Fibroblast of skin of scalp (primary cell): ENCODE results near the gene TRAPPC2L.
"Not testable (repeated sequence)": the region's sequence is repeated elsewhere in the genome, so short reads cannot be mapped to it uniquely, and the experiment has no call there.

Experiments
- DNase-seq: peaks from one replicate; pipeline ENCODE4 v3.0.0-alpha.2; 2013

The TRAPPC2L gene

DNA sequence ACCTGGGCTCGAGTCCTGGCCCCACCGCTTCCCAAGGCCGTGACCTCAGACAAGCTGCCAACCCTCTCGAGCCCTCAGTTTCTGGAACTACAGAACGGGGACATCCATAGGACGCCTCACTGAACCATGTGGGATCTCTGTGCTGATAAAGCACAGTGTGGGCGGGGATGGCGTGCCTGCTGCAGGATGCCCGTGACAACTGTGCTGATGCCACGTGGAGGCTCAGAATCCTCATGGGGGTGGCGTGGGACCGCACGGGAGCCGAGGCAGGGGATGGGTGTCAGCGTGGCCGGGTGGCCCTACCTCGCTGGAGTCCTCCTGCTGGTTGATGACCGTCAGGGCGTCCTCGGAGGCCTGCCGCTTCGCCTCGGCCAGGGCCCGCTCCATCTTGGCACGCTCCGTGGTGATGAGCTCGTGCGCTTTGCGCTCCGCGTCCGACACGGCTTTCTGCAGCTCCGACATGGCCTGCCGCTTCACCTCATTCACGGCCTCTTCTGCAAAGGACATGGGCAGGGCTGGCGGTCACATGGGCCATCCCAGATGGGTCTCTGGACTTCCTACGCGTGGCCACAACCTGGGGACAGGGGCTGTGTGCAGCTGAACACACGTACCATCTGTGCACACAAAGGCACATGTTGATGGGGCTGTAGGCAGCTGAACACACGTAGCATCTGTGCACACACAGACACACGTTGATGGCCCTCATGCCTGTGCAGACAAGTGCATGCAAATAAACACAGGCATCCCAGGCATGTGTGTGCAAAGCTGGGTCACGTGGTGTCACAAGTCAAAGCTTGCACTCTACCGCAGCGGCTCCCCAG is 22.2 kb downstream of the TRAPPC2L start:
- DNase-seq = no peak

GRCh38 chr16:88879788-88880055 is 22.8 kb downstream of the TRAPPC2L start:
- DNase-seq = no peak

DNA sequence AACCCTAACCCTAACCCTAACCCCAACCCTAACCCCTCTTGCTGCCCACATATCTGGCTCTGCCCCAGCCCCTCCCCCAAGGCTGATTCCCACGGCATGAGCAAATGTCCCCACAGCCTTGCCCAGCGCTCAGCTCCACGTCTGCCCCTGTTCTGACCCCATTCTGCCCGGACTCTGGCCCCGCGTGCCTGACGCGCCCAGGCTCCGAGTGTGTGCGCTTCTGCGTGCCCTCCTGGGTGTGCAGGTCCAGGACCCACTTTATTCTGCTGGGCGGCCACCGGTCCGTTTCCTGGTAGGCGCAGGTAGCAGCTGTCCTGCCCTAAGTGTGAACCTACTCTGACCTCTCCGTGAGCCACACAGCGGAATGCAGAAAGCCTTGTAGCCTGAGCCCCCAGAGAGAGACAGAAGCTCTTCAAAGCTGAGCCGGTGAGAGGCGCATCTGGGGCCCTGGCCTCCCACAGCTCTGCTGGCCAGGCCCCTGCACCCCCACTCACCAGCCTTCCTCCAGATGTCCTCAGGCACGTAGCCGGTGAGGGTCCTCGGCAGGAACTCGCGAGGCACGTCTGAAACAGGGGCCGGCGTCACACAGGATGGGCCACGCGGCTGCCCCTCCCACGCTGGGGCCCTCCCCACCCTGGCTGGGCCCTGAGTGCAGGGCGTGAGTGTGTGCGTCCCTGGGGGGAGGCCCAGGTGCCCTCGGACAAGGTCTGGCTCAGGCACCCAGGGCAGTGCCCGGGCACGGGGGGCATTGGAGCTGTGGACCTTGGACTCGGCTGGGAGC is 23.5 kb downstream of the TRAPPC2L start:
- no peak for DNase-seq

DNA sequence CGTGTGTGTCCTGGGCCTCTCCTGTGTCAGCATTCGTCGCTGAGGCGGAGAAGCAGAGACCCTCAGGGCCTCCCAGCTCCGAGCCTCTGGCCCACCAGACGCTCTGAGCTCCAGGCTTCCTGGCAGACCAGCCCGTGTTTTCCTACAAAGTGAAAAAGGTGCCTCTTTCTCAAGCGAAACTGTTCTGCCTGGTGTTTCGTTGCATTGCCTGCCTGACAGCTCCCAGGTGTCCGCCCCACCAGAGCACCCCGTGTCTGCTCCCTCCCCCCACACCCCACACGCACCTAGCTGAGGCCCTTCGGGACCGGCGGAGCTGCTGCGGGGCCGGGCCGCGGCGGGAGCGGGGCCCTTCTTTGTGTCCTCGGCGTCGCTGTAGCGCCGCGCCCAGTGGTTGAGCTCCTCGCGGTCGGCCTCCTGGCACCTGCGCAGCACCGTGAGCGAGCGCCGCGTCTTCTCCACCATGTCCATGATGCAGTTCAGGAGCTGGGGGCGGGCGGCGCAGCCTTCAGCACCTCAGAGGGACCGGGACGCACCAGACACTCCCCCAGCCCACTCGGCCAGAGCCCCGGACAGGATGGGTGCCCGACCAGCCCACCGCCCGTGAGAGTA is 24.2 kb downstream of the TRAPPC2L start:
- no peak for DNase-seq

GRCh38 chr16:88881675-88882357 is 24.9 kb downstream of the TRAPPC2L start:
- DNase-seq = no peak

DNA sequence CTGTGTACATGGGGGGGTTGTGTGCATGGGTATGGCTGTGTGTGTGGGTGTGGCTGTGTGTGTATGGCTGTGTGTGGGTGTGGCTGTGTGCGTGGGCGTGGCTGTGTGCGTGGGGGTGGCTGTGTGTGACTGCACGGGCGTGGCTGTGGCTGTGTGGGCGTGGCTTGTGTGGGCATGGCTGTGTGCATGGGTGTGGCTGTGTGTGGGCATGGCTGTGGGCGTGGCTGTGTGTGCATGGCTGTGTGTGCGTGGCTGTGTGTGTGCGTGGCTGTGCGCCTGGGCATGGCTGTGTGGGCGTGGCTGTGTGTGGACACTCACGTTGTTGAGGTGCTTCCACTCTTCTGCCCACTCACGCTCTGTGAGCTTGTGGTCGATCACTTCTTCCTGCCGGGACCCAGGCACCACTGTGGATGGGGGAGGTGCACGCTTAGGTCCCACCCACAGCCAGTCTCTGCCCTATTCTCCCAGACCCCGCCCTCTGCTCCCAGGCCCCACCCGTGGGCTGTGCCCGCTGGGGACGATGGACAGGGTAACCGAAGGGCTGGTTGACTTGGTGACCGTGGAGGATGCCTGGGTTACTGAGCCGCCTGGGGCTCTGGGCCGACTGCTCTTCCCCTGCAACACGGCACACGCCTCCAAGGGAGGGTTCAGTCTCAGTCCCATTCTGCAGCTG is 25.6 kb downstream of the TRAPPC2L start:
- no peak for DNase-seq

- DNase-seq = no peak
These were observed 26.4 kb downstream of the TRAPPC2L start for GRCh38 chr16:88883117-88883895.

- no peak for DNase-seq
These were observed 27.0 kb downstream of the TRAPPC2L start for GRCh38 chr16:88883946-88884345.

DNA sequence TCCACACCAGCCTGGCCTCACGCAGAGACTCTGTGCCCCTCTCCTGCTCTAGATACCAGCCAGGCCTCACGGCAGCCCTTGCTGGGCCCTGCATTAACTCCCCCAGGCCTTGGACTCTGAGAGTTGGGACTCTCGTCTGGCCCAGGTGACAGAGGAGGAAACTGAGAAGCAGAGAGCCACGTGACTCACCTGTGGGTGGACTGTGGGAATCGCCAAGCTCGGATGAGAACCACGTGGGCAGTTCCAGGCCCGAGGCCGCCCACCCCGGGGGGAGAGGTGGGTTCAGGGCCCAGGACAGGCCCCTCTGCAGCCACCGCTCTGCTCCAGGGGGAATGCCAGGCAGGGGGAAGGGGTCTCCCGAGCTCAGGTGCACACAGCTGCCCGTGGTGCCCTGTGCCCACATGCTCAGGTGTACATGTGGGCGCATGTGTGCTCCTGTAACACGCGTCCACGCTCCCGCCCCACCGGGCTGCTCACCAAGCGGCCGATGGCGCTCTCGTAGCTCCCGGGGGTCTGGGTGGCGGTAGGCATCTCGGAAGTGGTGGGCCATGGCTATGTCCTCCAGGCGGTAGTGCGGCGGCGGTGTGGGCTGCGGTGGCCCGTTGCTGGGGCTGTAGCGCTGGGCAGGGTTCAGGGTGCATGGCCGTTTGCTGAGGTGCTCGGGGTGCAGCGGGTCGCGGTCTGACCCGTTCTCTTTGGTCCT is 27.8 kb downstream of the TRAPPC2L start:
- no peak for DNase-seq

DNA sequence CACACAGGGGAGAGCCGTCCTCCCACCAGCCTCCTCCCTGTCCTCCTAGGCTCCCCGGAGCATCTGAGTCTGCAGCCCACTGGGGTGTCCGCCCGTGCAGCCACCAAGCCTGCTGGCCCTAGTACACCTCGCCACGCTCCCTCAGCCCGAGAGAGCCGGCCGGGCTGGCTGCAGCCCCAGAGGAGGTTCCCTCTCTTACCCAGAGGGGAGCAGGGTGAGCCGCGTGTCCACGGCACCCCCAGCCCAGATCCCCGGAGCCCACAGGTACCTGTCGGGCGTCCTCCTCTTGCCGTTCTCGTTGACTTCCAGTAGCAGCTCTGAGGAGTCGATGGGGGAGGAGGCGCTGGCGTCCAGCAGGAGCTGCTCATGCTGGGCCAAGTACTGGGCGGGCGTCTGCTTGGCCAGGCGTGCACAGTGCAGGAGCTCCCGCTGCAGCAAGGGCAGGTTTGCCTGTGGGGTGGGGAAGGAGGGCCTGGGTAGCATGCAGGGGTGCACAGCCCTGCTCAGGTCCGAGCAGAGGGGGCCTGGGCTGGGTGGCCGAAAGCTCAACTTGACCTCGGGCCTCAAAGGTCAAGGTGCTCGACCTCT is 28.9 kb downstream of the TRAPPC2L start:
- DNase-seq = no peak

DNA sequence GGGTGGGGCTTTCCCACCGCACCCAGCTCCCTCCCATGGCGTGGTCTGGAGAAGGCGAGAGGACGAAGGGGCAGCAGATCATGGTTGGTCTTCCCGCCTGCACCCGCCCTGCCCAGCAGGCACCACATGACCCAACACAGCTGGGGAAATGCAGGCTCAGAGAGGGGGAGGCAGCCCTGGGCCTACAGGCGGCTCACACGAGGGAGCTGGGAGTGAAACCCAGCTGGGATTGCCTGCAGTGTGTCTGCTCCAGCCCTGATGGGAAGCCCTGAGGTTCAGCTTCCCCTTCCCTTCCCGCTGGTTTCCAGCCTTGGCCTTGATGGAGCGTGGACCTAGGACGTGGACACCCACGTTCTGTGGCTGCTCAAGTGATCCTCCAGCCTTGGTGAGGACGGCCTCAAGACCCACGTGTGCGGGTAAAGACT is 29.5 kb downstream of the TRAPPC2L start:
- DNase-seq = no peak

DNA sequence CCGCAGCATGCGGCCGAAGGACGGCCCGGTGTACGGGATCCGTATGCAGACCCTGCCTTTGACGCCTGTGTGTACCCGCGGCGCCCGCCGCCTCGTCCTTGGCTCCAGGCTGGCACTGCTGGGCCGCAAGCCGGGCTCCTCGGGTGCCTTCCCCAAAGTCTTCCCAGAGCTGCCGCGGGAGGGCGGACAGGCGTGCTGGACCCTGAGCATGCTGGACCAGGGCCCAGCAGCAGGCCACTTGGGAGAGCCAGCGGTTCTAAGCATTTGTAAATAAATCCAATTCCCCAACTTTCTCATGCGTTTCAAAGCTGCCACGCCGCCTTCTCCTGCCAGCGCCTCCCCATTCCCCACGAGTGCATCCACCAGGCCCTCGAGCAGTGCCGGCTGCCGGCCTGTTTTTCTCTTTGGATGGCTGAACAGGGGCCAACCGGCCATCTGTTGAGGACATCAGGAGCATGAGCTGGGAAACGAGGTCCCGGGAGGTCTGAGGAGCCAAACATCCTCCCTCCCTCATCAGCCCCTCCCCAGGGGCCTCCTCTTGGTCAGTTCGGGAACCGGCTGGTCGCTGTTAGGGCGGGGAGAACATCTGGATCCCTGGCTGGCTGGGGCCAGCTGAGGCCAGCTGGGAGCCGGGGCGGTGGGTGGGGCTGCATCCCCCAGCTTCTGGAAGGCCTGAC is 30.1 kb downstream of the TRAPPC2L start:
- DNase-seq = peak; percentile 9

- no peak for DNase-seq
These were observed 31.1 kb downstream of the TRAPPC2L start for GRCh38 chr16:88888057-88888456.

DNA sequence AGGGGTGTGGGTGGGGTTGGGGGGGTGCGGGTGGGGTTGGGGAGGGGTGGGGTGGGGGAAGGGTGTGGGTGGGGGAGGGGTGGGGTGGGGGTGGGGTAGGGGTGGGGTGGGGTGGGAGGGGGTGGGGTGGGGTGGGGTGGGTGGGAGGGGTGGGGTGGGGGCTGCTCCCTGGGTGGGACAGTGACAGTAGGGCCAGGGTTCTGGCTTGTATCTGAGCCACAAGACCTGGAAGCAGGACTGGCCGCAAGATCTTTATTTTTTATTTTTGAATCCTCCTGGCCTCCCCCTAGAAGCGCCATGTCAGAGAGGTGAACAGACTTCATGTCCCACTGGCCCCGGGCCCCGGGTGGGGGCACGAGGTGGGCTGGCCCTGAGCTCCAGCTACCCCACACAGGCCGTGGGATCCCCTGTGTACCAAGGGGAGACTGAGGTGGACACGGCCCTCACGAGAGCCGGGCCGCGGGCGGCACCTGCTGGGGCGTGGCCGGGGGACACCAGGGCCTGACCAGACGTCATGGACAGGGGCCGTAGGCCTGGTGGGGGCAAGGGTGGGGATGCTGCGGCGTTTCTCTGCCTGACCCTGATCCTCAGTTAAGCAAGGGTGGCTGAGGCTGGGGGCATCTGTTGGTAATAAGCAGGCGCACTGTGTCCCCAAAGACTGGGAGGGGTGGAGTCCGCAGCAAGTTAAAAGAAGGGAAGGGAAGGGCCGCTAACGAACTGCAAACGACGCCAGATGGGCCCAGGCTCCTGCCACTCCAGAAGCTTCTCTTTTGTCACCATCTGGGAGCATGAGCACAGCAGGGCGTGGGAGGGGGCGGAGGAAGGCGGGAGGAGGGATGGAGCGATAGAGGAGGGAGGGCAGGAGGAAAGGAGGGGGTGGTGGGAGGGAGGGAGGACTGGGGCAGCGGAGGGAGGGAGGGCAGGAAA is 31.8 kb downstream of the TRAPPC2L start:
- no peak for DNase-seq

- not testable (repeated sequence) for DNase-seq
These were observed 32.9 kb downstream of the TRAPPC2L start for GRCh38 chr16:88889702-88890352.

DNA sequence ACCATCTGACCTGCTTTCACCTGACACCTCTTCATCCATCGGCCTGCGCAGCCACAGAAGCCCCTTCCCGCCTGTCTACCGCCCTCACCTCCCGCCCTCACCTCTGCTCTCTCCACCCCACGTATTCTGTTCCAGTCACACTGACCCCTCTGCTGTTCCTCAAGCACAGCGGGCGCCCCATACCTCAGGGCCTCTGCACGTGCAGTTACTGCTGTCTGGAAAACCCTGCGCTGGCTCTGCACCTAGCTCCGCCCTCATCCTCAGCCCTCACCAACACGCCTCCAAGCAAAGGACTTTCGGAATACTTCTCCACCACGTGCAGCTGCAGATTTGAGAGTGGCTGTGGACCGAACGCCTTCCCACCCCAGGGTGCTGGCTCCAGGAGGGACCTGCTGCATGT is 34.2 kb downstream of the TRAPPC2L start:
- DNase-seq = no peak

DNA sequence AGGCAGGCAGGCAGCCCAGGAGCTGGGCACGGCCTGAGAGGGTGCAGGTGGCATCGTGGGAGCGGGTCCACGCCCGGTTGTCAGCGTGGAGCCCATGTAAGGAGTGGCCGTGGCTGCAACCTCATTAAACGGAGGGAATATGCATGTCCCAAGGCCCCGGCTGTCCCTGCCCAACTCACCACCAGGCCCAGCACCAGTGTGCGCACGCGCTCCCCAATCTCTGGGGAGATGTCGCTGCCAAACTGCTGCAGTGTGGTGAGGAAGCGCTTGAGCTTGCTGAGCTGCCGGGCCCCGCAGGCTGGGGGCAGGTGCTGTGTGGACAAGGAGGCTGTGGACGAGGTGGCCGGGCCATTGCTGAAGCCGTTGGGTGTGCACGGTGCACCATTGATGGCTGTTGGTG is 35.1 kb downstream of the TRAPPC2L start:
- no peak for DNase-seq
